Central memory CD4-positive, alpha-beta T cell (primary cell): Measurements from ENCODE around the gene GDPGP1.
"Not testable (repeated sequence)": the region's sequence is repeated elsewhere in the genome, so short reads cannot be mapped to it uniquely, and the experiment has no call there.

Experiments
- DNase-seq: peaks from one replicate; pipeline ENCODE4 v3.0.0; 2022
- total RNA-seq, 3 experiments: gene quantifications; one replicate each; lab custom pipeline; 2026; lab: John Stamatoyannopoulos, UW

Gene GDPGP1
- total RNA-seq, result 3.6 to 5.1 (median 5.0) reads per million in 3 experiments

GRCh38 chr15:90234096-90234988 is at the start of gene GDPGP1:
Gene GDPGP1 (plus strand): TSS chr15:90234209. CDS start chr15:90240909, 6,700 bp downstream.
- no peak for DNase-seq

GRCh38 chr15:90184786-90185704 is 49.0 kb upstream of the GDPGP1 start:
- DNase-seq, result peak; percentile 63

- no peak for DNase-seq
Observed at GRCh38 chr15:90187257-90187868, 46.6 kb upstream of the GDPGP1 start.

- not testable (repeated sequence) for DNase-seq
Observed at GRCh38 chr15:90188065-90188464, 45.9 kb upstream of the GDPGP1 start.

GRCh38 chr15:90188914-90189748 is 44.9 kb upstream of the GDPGP1 start:
- no peak for DNase-seq

GRCh38 chr15:90189781-90190467 is 44.1 kb upstream of the GDPGP1 start:
- no peak for DNase-seq

- DNase-seq, result no peak
Observed at GRCh38 chr15:90190606-90191343, 43.2 kb upstream of the GDPGP1 start.

- DNase-seq, result no peak
Observed at GRCh38 chr15:90191344-90191687, 42.7 kb upstream of the GDPGP1 start.

GRCh38 chr15:90191794-90192509 is 42.1 kb upstream of the GDPGP1 start:
- DNase-seq, result no peak

GRCh38 chr15:90192961-90193786 is 40.8 kb upstream of the GDPGP1 start:
- DNase-seq, result no peak

GRCh38 chr15:90194655-90195054 is 39.4 kb upstream of the GDPGP1 start:
- no peak for DNase-seq

- DNase-seq, result no peak
Observed at GRCh38 chr15:90200534-90201129, 33.4 kb upstream of the GDPGP1 start.

GRCh38 chr15:90201130-90201943 is 32.7 kb upstream of the GDPGP1 start, which contains the start of gene SEMA4B:
Gene SEMA4B (plus strand): TSS chr15:90201330. CDS start chr15:90201579, 249 bp downstream.
- DNase-seq, result peak; percentile 70

GRCh38 chr15:90201944-90202375 is 32.0 kb upstream of the GDPGP1 start:
- DNase-seq, result no peak

- DNase-seq, result no peak
Observed at GRCh38 chr15:90202929-90203328, 31.1 kb upstream of the GDPGP1 start.

GRCh38 chr15:90203473-90203872 is 30.5 kb upstream of the GDPGP1 start:
- DNase-seq, result no peak

GRCh38 chr15:90203922-90204321 is 30.1 kb upstream of the GDPGP1 start:
- DNase-seq, result no peak
